Stimulated activated CD4-positive, alpha-beta T cell treated with anti-CD3 and anti-CD28 coated beads, Interleukin-1b, Interleukin-23, amount 100 ng/mL, for 24 hours (primary cell): ENCODE data around the gene RNU6-9.

Experiments used
- DNase-seq, 4 experiments: peaks; one replicate each; pipeline ENCODE4 v3.0.0-alpha.2; 2020; ENCODE audit warnings: low read depth in 4 of 4, low spot score in 1 of 4

The RNU6-9 gene

DNA sequence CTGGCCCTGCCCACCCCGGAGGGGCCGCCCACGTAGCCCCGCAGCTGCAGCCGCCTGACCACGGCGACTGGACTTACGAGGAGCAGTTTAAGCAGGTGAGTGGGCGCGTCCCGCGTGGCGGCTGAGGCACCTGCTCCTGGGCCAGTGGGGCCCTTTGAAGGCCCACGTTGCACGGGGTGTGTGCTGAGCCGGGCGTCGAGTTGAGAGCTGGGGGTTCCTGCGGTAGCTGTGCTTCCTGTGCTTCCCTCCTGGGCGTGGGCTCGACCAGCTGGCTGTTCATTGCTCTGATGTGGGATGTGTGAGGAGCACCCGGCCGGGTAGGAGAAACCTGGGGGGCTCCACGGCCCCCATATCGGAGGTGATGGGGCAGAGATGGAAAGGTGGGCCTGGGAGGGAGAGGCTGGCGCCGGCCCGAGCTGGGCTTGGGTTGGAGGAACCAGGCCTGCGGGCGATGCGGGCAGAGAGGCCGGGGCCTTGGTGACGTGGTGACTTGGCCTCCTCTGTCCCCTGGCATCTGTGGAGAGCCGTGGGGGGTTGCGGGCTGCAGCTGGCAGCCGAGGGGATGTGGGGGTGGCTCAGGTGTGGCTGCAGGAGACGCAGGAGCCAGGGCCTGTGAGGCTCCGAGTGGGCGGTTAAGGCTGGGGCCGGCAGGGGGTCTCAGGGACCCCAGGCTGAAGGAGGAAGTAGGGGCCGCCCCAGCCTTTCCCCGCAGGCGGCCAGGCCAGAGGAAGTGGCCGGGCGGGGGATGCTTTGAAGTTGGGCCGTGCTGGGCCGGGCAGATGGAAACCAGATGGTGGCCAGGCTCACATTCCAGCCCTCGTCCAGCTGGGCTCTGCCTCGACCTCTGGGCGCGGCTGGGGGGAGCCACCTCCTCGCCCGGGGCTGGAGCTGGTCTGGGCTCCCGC lies 39.6 kb downstream of the RNU6-9 start:
- no peak for DNase-seq

GRCh38 chr19:933553-933882 lies 40.2 kb downstream of the RNU6-9 start:
- DNase-seq, result no peak

GRCh38 chr19:934197-934840 lies 41.0 kb downstream of the RNU6-9 start:
- no peak for DNase-seq

- DNase-seq, result no peak
Measured at GRCh38 chr19:934865-935479, 41.7 kb downstream of the RNU6-9 start.

GRCh38 chr19:936175-936546 lies 42.9 kb downstream of the RNU6-9 start:
- DNase-seq, result no peak

GRCh38 chr19:937259-937694 lies 44.0 kb downstream of the RNU6-9 start:
- DNase-seq, result no peak

GRCh38 chr19:938233-938923 lies 45.1 kb downstream of the RNU6-9 start:
- no peak for DNase-seq

DNA sequence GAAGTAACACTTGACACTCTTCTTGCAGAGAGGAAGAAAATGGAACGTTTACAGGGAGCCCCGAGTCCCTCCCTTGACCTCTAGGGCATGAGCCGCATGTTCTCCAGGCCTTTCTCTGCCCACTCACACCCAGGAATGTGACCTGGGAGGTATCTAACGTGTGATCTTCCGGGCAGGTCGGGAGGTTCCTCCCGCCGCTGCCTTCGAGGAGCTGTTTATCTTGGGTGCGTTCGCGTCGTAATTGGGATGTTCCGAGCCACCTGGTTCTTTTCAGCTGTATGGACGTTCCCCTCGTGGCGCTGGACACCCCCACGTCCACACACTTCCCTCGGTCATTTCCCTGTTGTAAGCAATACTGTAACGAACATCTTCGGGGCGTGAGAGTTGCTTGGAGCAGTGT lies 46.2 kb downstream of the RNU6-9 start:
- DNase-seq, result no peak

- DNase-seq, result no peak
Measured at GRCh38 chr19:939922-940321, 46.6 kb downstream of the RNU6-9 start.

DNA sequence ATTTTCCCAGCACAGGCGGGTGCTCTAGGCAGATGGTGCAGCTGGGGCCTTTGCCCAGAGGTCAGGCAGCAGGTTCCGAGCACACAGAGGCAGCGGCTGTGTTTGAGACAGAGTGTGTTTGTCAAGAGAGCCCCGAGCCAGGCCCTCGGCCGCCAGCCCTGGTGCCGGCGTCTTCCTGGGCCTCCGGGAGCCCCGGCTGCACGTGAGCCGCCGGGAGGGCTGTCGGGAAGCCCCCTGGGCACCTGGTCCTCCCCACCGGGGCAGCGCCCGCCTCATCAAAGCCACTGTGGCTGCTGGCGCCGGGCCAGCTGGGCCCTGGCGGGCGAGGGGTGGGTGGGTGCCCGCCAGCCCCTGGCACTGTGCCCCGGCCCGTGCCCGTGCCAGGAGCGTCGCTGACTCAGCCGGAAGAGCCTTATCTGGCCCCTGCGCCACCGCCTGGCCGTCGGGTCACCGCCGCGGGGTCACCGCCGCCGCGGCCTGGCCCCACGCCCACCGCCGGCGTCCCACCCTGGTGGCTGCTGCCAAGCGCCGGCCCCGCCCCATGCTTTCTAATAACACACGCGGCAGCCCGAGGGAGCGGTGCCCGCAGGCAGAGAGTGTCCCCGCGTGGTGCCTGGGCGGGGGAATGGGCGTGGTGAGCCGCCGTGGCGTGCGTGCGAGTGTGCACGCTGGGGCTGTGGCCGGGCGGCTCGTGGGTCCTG lies 47.5 kb downstream of the RNU6-9 start:
- DNase-seq, result peak in 1 of 4 experiments; percentile 36

DNA sequence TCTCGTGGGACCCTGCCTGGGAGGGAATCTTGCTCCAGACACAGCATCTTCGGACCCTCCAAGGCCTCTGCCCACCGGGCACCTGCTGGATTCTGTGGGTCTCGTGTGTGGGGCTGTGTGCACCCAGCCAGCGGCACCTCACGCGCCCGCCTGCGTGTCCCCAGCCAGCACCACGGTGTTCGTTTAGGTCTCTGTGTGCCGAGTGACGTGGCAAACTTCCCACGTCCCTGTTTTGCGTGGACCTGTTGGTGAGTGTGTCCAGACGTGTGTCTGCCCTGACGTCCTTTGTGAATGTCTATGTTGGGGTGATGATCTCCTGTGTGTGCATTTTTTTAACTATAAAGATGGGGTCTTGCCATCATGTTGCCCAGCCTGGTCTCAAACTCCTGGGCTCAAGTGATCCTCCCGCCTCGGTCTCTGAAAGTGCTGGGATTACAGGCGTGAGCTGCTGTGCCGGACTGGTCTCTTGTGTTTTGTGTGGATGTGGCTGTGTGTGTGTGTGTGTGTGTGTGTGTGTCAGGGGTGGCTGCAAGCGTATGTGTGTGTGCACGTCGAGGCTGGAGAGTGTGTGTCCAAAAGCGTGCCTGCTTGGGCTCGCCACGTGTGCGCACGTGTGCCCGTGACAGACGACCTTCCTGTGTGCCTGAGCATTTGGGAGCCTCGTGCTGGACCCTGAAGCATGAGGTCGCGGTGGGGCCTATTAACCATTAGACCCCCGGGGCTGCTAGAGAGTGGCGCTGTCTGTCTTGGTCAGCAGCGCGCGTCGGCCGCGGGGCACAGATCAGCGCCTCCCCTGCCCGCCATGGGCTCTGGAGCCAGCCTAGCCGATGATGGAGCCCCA lies 48.2 kb downstream of the RNU6-9 start:
- no peak for DNase-seq

DNA sequence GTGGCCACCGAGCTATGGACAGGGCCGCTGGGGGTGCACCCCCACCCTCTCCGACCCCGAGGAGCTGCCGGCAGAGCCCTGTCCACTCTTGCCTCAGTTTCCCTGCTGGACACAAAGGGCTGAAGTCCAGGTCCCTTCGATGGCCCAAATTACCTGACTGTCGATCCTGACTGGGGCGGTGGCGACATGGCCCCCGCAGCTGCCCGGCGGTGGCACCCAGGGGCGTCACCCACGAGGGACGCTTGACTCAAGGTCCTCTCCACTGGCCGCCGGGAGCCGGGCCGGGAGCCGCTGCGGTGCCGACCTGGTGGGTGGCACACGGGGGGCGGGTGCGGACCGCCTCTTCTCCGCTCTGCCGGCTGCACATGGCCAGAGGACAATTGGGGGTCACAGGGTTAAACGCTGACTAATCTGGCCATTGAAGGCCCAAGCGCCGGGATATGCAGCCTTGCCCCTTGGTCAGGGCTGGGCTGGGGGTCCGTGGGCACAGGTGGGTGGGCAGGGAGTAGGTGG lies 48.9 kb downstream of the RNU6-9 start:
- DNase-seq, result no peak
